Measurements from ENCODE around the gene BIN2. TPM values are rescaled to one million over a fixed set of nuclear protein-coding genes. Genes with fewer than 3 reads are reported as not detected.

BIN2 gene
- total and polyA plus RNA-seq, 9 of the 15 experiments (the other 6 are each of a cell fraction or from before 2014, with no cell fraction given), result 0.04 to 0.39 (median 0.25) TPM; not detected in 1

GRCh38 chr12:51242876-51243275 lies 81.1 kb downstream of the BIN2 start:
- no peak overlapping the region for H3K4me3 ChIP-seq
- no peak overlapping the region for H3K4me2 ChIP-seq (ENCODE audit: insufficient read depth, low read length)
- in situ Hi-C loops (cut with MboI), result no loop called here
- no peak overlapping the region for H3K27ac ChIP-seq (ENCODE audit: extremely low read depth, low read depth, low read length)
- FAIRE-seq (no peak), ATAC-seq (no peak), DNase-seq (ENCODE audit: extremely low read depth in 1 of 4, low spot score in 3 of 4) (no peak)
- no peak overlapping the region for H2AFZ ChIP-seq (ENCODE audit: low read depth, low read length)
- BruUV-seq (replicated peaks), result TSS peak; percentile 14
- no peaks in the 10 kb centered on the region for H3K27me3 ChIP-seq (ENCODE audit: control insufficient read depth in 2 of 2, insufficient read depth in 2 of 2, low read length in 2 of 2)
- ChIA-PET POLR2A (interaction anchor here (0.6 kb wide), 1 partner anchor 1115 kb away, joined by 4 read pairs; no protein-coding TSS in a partner anchor), CTCF (ENCODE audit: low intra/inter-chr PET ratio) (no interaction called here)
- TF ChIP-seq ZNF280A (IDR thresholded peaks at IDR 0.05; ENCODE audit: low read depth, partially characterized antibody) (no peak), POLR2A (conservative IDR thresholded peaks at IDR 0.05) (no peak), FOXK1 (CRISPR knock-in tag; IDR thresholded peaks at IDR 0.05; ENCODE audit: borderline replicate concordance) (no peak), CHCHD3 (CRISPR knock-in tag; IDR thresholded peaks at IDR 0.05) (no peak), SMARCB1 (IDR thresholded peaks at IDR 0.05; ENCODE audit: insufficient read length, low read depth) (no peak), BHLHE40 (IDR thresholded peaks at IDR 0.05; ENCODE audit: low read length) (no peak), FOXA3 (CRISPR knock-in tag; conservative IDR thresholded peaks at IDR 0.05 in 1 of 2, IDR thresholded peaks at IDR 0.05 in 1 of 2) (no peak), TARDBP (IDR thresholded peaks at IDR 0.05) (no peak), ZHX1 (conservative IDR thresholded peaks at IDR 0.05; ENCODE audit: low read length) (no peak), AFF1 (IDR thresholded peaks at IDR 0.05; ENCODE audit: low read depth in 1 of 2, partially characterized antibody in 2 of 2) (no peak), ZBTB34 (CRISPR knock-in tag; IDR thresholded peaks at IDR 0.05) (no peak), NONO (IDR thresholded peaks at IDR 0.05; ENCODE audit: low read depth in 2 of 2, low read length in 1 of 2) (no peak), SRSF1 (IDR thresholded peaks at IDR 0.05; ENCODE audit: low read depth, low read length) (no peak), SETDB1 (IDR thresholded peaks at IDR 0.05; ENCODE audit: low read length) (no peak)
- H3K9ac ChIP-seq (ENCODE audit: insufficient read depth in 1 of 2, low read depth in 2 of 2, low read length in 2 of 2), result no peak overlapping the region
- H3K9me1 ChIP-seq (ENCODE audit: control insufficient read depth, insufficient read depth, low read length), result no peaks in the 10 kb centered on the region
- no peaks in the 10 kb centered on the region; the same call in 1 of the 2 replicates for H4K20me1 ChIP-seq (replicated peaks; ENCODE audit: control insufficient read depth, insufficient read depth, low read length)
- peaks cover 4 to 39% of the 10 kb centered on the region in 2 experiments for H3K4me1 ChIP-seq (replicated peaks in 1 of 2; ENCODE audit: control insufficient read depth in 2 of 2, insufficient read depth in 2 of 2, low read length in 2 of 2)
- intact Hi-C loops (cut with micrococcal nuclease), result no loop called here
- 84% methylated on average over 7 of the region's 7 CpGs for WGBS (ENCODE audit: insufficient coverage, low coverage, missing lambda C conversion rate)
- peaks cover 66% of the 10 kb centered on the region for H3K36me3 ChIP-seq (ENCODE audit: control insufficient read depth, insufficient read depth, low read length)
- no peaks in the 10 kb centered on the region for H3K9me3 ChIP-seq (replicated peaks; ENCODE audit: control insufficient read depth, insufficient read depth, low read depth, low read length)
- H3K79me2 ChIP-seq (ENCODE audit: control insufficient read depth, insufficient read depth, low read length), result peaks cover 34% of the 10 kb centered on the region

Measured in K562 (cell line).